SK-N-SH treated with all-trans-retinoic acid at 6 μM for 48 hours (cell line): ENCODE measurements around the gene CDH26.

Experiments
- ATAC-seq: fragments of 200-7000 bp; cut with Tn5 transposase; 3 replicates; pipeline ENCODE4 v1.9.1; 2020; ENCODE audit warnings: mild to moderate bottlenecking, moderate library complexity
- ARNTL ChIP-seq: fragments of 450-650 bp; formaldehyde crosslinking; IDR thresholded peaks from 2 replicates; pipeline ENCODE4 v1.5.0; 2020; ENCODE audit warnings: low read depth, mild to moderate bottlenecking, moderate library complexity, borderline replicate concordance
- BACH2 ChIP-seq: fragments of 250-450 bp; sonication (Bioruptor Pico); IDR thresholded peaks from 2 replicates; pipeline ENCODE4 v1.9.0; 2021; ENCODE audit warnings: mild to moderate bottlenecking, borderline replicate concordance
- CSDC2 ChIP-seq: fragments of 250-450 bp; sonication (Bioruptor Pico); IDR thresholded peaks from 2 replicates; pipeline ENCODE4 v1.5.0; 2020; ENCODE audit warnings: mild to moderate bottlenecking, moderate library complexity
- CSRNP3 ChIP-seq: fragments of 250-450 bp; sonication (Bioruptor Pico); IDR thresholded peaks from 2 replicates; pipeline ENCODE4 v1.5.1; 2021; ENCODE audit warnings: mild to moderate bottlenecking, moderate library complexity
- ESRRG ChIP-seq: fragments of 250-450 bp; sonication (Bioruptor Pico); IDR thresholded peaks from 2 replicates; pipeline ENCODE4 v1.6.1; 2021; ENCODE audit warnings: mild to moderate bottlenecking
- ISL1 ChIP-seq: fragments of 250-450 bp; sonication (Bioruptor Pico); IDR thresholded peaks from 2 replicates; pipeline ENCODE4 v2.1.2; 2022; ENCODE audit warnings: mild to moderate bottlenecking, moderate library complexity
- OSR1 ChIP-seq: fragments of 250-450 bp; sonication (Bioruptor Pico); IDR thresholded peaks from 2 replicates; pipeline ENCODE4 v1.8.0; 2022; ENCODE audit warnings: moderate library complexity, mild to moderate bottlenecking, inconsistent platforms
- PATZ1 ChIP-seq: fragments of 250-450 bp; sonication (Bioruptor Pico); IDR thresholded peaks from 2 replicates; pipeline ENCODE4 v1.8.0; 2020; ENCODE audit warnings: mild to moderate bottlenecking, moderate library complexity, borderline replicate concordance
- SNAI2 ChIP-seq: fragments of 250-450 bp; sonication (Bioruptor Pico); IDR thresholded peaks from 2 replicates; pipeline ENCODE4 v1.5.0; 2020; ENCODE audit warnings: mild to moderate bottlenecking, moderate library complexity
- TCF4 ChIP-seq: fragments of 250-450 bp; sonication (Bioruptor Pico); IDR thresholded peaks from 2 replicates; pipeline ENCODE4 v1.8.0; 2021; ENCODE audit warnings: mild to moderate bottlenecking, moderate library complexity, borderline replicate concordance
- TOX ChIP-seq: fragments of 250-450 bp; sonication (Bioruptor Pico); IDR thresholded peaks from 2 replicates; pipeline ENCODE4 v1.8.0; 2021; ENCODE audit warnings: mild to moderate bottlenecking, moderate library complexity, borderline replicate concordance
- ZC3H10 ChIP-seq: fragments of 250-450 bp; sonication (Bioruptor Pico); IDR thresholded peaks from 2 replicates; pipeline ENCODE4 v1.5.1; 2021; ENCODE audit warnings: mild to moderate bottlenecking, moderate library complexity
- ZFP30 ChIP-seq: fragments of 450-650 bp; formaldehyde crosslinking; IDR thresholded peaks from 2 replicates; pipeline ENCODE4 v1.5.0; 2022; ENCODE audit warnings: mild to moderate bottlenecking, moderate library complexity
- ZNF565 ChIP-seq: fragments of 450-650 bp; formaldehyde crosslinking; conservative IDR thresholded peaks from 2 replicates; pipeline ENCODE4 v1.5.0; 2020; ENCODE audit warnings: low read depth, mild to moderate bottlenecking, moderate library complexity
- ZNF70 ChIP-seq: fragments of 450-650 bp; formaldehyde crosslinking; IDR thresholded peaks from 2 replicates; pipeline ENCODE4 v1.5.0; 2020; ENCODE audit warnings: mild to moderate bottlenecking, moderate library complexity
- ZNF8 ChIP-seq: fragments of 450-650 bp; formaldehyde crosslinking; IDR thresholded peaks from 2 replicates; pipeline ENCODE4 v1.5.0; 2020; ENCODE audit warnings: mild to moderate bottlenecking, moderate library complexity
- TF ChIP-seq, protein P1 (sequence below): fragments of 250-450 bp; sonication (Bioruptor Pico); IDR thresholded peaks from 2 replicates; pipeline ENCODE4 v1.5.0; 2020; ENCODE audit warnings: mild to moderate bottlenecking, moderate library complexity
- TF ChIP-seq, protein P2 (sequence below): fragments of 250-450 bp; sonication (Bioruptor Pico); IDR thresholded peaks from 2 replicates; pipeline ENCODE4 v1.5.1; 2020; ENCODE audit warnings: low read depth, mild to moderate bottlenecking, moderate library complexity
- TF ChIP-seq, protein P3 (sequence below): fragments of 250-450 bp; sonication (Bioruptor Pico); IDR thresholded peaks from 2 replicates; pipeline ENCODE4 v1.8.0; 2021; ENCODE audit warnings: low read depth, mild to moderate bottlenecking, moderate library complexity, borderline replicate concordance

CDH26 gene

GRCh38 chr20:60034231-60035110 lies 76.2 kb downstream of the CDH26 start:
- no peak for ATAC-seq
- TF ChIP-seq ZNF565 = no peak
- TF ChIP-seq ISL1 (CRISPR knock-in tag) = no peak
- TF ChIP-seq TCF4 (CRISPR knock-in tag) = no peak
- TF ChIP-seq PATZ1 = no peak
- TF ChIP-seq ARNTL = no peak
- TF ChIP-seq, protein P1, sequence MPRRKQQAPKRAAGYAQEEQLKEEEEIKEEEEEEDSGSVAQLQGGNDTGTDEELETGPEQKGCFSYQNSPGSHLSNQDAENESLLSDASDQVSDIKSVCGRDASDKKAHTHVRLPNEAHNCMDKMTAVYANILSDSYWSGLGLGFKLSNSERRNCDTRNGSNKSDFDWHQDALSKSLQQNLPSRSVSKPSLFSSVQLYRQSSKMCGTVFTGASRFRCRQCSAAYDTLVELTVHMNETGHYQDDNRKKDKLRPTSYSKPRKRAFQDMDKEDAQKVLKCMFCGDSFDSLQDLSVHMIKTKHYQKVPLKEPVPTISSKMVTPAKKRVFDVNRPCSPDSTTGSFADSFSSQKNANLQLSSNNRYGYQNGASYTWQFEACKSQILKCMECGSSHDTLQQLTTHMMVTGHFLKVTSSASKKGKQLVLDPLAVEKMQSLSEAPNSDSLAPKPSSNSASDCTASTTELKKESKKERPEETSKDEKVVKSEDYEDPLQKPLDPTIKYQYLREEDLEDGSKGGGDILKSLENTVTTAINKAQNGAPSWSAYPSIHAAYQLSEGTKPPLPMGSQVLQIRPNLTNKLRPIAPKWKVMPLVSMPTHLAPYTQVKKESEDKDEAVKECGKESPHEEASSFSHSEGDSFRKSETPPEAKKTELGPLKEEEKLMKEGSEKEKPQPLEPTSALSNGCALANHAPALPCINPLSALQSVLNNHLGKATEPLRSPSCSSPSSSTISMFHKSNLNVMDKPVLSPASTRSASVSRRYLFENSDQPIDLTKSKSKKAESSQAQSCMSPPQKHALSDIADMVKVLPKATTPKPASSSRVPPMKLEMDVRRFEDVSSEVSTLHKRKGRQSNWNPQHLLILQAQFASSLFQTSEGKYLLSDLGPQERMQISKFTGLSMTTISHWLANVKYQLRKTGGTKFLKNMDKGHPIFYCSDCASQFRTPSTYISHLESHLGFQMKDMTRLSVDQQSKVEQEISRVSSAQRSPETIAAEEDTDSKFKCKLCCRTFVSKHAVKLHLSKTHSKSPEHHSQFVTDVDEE (CRISPR knock-in tag) = no peak
- TF ChIP-seq ESRRG = no peak
- TF ChIP-seq SNAI2 (CRISPR knock-in tag) = no peak
- TF ChIP-seq ZC3H10 = no peak
- no peak for TF ChIP-seq ZFP30 (CRISPR knock-in tag)
- no peak for TF ChIP-seq ZNF8 (CRISPR knock-in tag)
- no peak for TF ChIP-seq CSRNP3
- TF ChIP-seq, protein P2, sequence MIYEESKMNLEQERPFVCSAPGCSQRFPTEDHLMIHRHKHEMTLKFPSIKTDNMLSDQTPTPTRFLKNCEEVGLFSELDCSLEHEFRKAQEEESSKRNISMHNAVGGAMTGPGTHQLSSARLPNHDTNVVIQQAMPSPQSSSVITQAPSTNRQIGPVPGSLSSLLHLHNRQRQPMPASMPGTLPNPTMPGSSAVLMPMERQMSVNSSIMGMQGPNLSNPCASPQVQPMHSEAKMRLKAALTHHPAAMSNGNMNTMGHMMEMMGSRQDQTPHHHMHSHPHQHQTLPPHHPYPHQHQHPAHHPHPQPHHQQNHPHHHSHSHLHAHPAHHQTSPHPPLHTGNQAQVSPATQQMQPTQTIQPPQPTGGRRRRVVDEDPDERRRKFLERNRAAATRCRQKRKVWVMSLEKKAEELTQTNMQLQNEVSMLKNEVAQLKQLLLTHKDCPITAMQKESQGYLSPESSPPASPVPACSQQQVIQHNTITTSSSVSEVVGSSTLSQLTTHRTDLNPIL (CRISPR knock-in tag) = no peak

DNA sequence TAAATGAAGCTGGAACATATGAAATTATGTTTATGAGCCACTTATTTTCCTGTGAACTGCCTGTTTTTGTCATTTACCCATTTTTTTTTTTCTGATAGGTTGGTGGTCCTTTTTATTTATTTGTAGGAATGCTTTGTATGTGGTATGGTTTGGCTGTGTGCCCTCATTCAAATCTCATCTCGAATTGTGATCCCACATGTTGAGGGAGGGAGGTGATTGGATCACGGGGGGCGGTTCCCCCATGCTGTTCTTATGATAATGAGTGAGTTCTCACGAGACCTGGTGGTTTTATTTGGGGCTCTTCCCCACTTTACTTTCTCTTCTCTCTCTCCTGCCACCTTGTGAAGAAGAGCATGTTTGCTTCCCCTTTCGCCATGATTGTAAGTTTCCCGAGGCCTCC lies 77.3 kb downstream of the CDH26 start:
- no peak for ATAC-seq
- TF ChIP-seq ISL1 (CRISPR knock-in tag) (no peak), ZNF565 (no peak), TOX (no peak), TCF4 (CRISPR knock-in tag) (no peak), ZFP30 (CRISPR knock-in tag) (no peak), ZC3H10 (no peak), CSDC2 (no peak), CSRNP3 (no peak), ESRRG (no peak), PATZ1 (no peak), OSR1 (CRISPR knock-in tag) (no peak), BACH2 (no peak), SNAI2 (CRISPR knock-in tag) (no peak), ZNF70 (CRISPR knock-in tag) (no peak), ZNF8 (CRISPR knock-in tag) (no peak)
- TF ChIP-seq, protein P1 (CRISPR knock-in tag) = no peak
- TF ChIP-seq, protein P2 (CRISPR knock-in tag) = no peak
- TF ChIP-seq, protein P3, sequence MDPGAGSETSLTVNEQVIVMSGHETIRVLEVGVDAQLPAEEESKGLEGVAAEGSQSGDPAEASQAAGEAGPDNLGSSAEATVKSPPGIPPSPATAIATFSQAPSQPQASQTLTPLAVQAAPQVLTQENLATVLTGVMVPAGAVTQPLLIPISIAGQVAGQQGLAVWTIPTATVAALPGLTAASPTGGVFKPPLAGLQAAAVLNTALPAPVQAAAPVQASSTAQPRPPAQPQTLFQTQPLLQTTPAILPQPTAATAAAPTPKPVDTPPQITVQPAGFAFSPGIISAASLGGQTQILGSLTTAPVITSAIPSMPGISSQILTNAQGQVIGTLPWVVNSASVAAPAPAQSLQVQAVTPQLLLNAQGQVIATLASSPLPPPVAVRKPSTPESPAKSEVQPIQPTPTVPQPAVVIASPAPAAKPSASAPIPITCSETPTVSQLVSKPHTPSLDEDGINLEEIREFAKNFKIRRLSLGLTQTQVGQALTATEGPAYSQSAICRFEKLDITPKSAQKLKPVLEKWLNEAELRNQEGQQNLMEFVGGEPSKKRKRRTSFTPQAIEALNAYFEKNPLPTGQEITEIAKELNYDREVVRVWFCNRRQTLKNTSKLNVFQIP (CRISPR knock-in tag) = no peak
- TF ChIP-seq, all 23 proteins: peak for 0
